Midbrain (tissue), 1 donor: ENCODE measurements around the gene FAF1.
A peak's percentile ranks its signal among the peaks of the same experiment; 100 is the strongest.

ENCODE experiments used
- DNase-seq: peaks from one replicate; lab custom pipeline; 2025; lab: John Stamatoyannopoulos, UW

FAF1 gene

GRCh38 chr1:50978144-50978851, 18.2 kb upstream of the FAF1 start:
- peak; percentile 30 for DNase-seq

- DNase-seq = peak; percentile 30
Observed at GRCh38 chr1:50977575-50978143, 17.6 kb upstream of the FAF1 start.

- DNase-seq = peak; percentile 45
Observed at GRCh38 chr1:50976890-50977574, 17.0 kb upstream of the FAF1 start.

- DNase-seq = no peak
Observed at GRCh38 chr1:50976111-50976889, 16.2 kb upstream of the FAF1 start.

- no peak for DNase-seq
Observed at GRCh38 chr1:50975436-50975835, 15.4 kb upstream of the FAF1 start.

- no peak for DNase-seq
Observed at GRCh38 chr1:50974618-50974935, 14.5 kb upstream of the FAF1 start.

GRCh38 chr1:50973875-50974617, 14.0 kb upstream of the FAF1 start:
- no peak for DNase-seq

GRCh38 chr1:50973255-50973654, 13.2 kb upstream of the FAF1 start:
- no peak for DNase-seq

GRCh38 chr1:50972766-50973165, 12.7 kb upstream of the FAF1 start:
- no peak for DNase-seq

GRCh38 chr1:50971748-50972305, 11.8 kb upstream of the FAF1 start:
- DNase-seq = no peak

GRCh38 chr1:50970931-50971582, 11.0 kb upstream of the FAF1 start:
- DNase-seq = no peak

GRCh38 chr1:50970509-50970887, 10.4 kb upstream of the FAF1 start:
- no peak for DNase-seq

GRCh38 chr1:50969611-50970508, 9.8 kb upstream of the FAF1 start, which contains the start of gene CDKN2C:
Gene CDKN2C (plus strand): TSS chr1:50970245. CDS start chr1:50970369, 124 bp downstream.
- peak; percentile 48 for DNase-seq

GRCh38 chr1:50968821-50969610, 8.9 kb upstream of the FAF1 start:
- DNase-seq = peak; percentile 69

GRCh38 chr1:50968158-50968820, 8.2 kb upstream of the FAF1 start:
- peak; percentile 86 for DNase-seq

- no peak for DNase-seq
Observed at GRCh38 chr1:50967416-50968157, 7.5 kb upstream of the FAF1 start.

GRCh38 chr1:50966991-50967390, 6.9 kb upstream of the FAF1 start:
- DNase-seq = no peak

GRCh38 chr1:50964863-50965262, 4.8 kb upstream of the FAF1 start:
- no peak for DNase-seq
